CMK (cell line): ENCODE data around the gene ADAM33.

ENCODE experiments used
- DNase-seq: peaks from one replicate; pipeline ENCODE4 v3.0.0-alpha.2; 2010; ENCODE audit warnings: low read depth

The ADAM33 gene

GRCh38 chr20:3710011-3710466, 28.2 kb upstream of the ADAM33 start:
- no peak for DNase-seq

GRCh38 chr20:3707508-3707899, 25.7 kb upstream of the ADAM33 start:
- no peak for DNase-seq

- DNase-seq = no peak
These were observed 25.1 kb upstream of the ADAM33 start for GRCh38 chr20:3706774-3707507.

- no peak for DNase-seq
These were observed 24.3 kb upstream of the ADAM33 start for GRCh38 chr20:3705970-3706739.

GRCh38 chr20:3705491-3705969, 23.7 kb upstream of the ADAM33 start:
- no peak for DNase-seq

DNA sequence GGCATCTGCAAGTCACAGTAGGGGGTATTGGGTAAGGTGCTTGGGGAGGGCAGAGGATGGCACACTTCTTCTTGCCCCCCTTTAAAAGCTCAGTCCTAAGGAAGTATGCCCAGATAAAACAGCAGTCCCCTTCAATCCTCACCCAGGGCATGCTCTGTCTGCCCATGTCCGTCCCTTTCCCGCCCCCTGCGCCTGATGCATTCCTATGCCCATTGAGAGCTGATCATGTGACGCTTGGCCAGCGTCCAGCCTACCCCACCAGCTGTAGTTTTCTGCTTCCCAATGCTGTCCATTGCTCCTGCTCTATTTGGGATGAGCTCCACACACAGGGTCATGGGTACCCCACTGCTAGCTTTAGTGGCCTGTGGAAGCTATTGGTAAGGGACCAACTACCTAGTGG, 22.3 kb upstream of the ADAM33 start:
- no peak for DNase-seq

DNA sequence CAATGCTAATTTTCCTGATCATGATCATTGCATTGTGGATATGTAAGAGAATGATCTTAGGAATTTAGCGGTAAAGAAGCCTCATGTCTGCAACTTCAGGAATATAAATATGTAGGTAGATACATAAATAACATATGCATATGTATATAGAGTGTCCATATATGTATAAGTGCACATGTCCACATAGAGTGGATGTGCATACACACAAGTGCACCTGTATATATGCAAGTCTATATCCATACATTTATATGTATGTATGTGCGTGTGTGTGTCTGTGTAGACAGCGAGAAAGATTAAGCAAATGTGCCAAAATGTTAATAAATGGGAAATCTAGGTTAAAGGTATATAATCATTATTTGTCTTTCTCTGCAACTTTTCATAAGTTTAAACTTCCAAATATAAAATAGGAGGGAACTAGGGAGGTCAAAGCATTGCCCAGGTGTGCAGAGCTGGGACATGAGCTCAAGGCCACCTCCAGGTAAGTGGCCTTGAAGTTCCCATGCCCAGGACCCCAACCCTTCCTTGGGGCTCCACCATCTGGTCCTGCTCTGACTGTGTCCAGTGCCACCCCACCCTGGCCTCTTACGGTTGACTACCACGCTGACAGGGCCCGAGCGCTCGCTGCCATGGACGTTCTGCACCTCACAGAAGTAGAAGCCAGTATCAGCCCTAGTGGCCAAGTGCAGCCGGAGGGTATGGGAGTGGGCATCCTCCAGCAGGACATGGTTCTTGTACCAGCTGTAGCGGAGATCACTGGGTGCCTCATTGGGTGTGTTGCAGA, 21.0 kb upstream of the ADAM33 start:
- DNase-seq = no peak

- DNase-seq = no peak
These were observed 19.5 kb upstream of the ADAM33 start for GRCh38 chr20:3701061-3701998.

DNA sequence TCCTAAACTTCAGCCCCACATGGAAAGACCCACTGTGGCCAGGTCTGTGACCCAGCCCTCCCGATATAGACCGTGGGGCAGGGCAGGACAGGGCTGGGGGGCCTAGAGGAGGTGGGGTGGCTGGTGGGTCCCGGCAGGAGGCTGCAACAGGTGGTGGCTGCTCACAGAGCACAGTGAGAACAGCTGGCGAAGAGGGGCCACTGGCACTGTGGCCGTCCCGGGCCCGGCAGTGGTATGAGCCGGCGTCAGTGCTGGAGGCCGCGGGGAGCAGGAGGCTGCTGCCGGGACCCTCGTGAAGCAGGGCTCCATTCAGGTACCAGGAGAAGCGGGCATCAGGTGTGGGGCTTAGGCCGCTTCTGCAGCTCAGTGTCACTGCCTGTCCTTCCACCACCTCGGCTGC, 17.2 kb upstream of the ADAM33 start:
- DNase-seq = no peak

GRCh38 chr20:3698591-3699001, 16.8 kb upstream of the ADAM33 start:
- DNase-seq = no peak

GRCh38 chr20:3697588-3698305, 15.9 kb upstream of the ADAM33 start:
- no peak for DNase-seq

DNA sequence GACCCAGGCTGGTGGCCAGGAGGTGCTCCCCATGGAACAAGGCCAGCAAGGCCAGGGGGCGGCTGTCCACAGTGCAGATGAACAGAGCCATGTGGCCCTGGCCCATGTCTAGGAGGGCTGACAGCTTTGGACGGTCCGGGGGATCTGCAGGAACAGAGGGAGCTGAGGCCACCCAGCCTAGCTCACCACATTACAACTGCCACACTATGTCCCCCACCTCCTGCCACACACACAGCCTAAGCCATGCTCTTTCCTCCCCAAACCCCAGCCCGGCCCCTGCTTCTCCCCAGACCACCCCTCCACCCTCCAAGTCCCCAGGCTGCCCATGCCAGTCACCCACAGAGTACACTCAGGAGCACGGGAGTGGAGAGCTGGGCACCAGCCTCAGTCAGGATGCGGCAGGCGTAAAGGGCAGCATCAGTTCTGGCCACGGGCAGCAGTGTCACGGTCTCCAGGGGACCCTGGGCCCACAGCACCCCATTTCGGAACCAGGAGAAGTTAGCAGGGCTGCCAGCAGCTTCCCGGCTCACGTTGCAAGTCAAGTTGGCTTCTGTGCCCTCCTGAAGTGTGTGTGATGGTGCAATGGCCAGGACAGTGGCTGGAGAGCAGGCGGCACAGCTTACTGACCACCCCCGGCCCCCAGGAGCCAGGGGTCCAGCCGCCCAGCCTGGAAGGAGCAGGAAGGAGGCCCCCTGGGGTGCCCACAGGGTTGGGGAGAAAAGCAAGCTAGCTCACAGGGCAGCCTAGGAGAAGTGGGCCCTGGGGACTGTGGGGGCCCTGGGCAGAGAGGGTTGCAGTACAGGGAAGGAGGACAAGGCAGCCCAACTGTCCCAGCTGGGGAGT, 15.2 kb upstream of the ADAM33 start:
- no peak for DNase-seq

DNA sequence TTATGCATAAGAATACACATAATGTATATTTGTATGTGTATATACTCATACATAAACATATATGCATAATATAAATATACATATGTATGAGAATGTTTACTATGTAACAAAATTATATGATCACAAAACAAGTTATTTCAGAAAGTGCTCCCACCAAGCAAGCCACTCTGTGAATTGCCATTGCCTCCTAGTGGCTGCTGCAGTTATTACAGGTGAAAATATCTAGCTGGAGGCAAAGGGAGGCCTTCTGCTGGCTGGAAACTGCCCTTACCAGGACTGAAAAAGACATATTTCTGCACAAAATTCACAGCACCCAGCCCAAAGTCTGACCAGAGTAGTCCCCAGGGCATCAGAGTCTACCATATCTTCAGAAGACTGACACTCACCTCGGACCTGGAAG, 14.4 kb upstream of the ADAM33 start:
- DNase-seq = no peak

- no peak for DNase-seq
These were observed 13.1 kb upstream of the ADAM33 start for GRCh38 chr20:3694864-3695263.

DNA sequence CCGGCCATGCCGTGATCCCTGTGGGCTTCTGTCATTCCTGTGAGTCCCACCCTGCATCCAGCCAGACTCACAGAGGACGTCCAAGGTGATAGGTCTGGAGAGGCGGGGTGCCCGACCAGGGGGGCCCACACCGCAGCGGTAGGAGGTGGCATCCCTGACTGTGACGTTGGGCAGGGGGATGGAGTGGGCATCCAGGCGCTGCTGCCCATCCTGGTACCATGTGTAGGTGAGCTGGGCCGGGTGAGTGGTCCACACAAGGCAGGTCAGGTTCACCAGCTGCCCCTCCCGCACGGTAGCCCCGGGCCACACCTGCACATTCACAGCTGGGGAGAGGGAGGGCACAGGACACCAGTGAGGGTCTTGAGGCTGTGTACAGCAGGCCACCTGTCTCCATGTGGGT, 11.6 kb upstream of the ADAM33 start:
- no peak for DNase-seq

DNA sequence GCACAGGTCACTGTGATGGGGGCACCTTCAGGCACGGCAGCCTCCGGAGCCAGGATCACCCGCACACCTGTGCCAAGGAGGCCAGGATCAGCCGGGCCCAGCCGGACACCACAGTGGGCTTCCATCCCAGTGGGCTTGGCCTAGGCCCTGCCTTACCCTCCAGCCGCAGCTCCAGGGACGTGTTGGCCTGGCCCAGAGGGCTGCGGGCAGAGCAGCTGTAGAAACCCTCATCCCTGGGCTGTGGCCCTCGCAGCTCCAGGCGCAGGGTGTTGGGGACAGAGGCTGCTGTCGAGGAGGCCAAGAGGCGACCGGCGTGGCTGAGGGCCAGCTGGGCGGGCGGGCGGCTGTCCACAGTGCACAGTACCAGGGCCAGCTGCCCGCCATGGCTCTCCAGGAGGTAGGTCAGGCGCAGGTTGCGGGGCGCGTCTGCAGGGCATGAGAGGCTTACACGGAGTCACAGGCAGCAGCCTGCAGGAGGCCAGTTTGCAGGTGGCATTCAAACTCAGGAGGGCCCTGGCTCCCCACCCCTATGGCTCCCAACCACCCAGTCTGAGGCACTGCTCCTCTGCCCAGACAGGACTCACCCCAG, 11.0 kb upstream of the ADAM33 start:
- DNase-seq = no peak

GRCh38 chr20:3691897-3692296, 10.1 kb upstream of the ADAM33 start:
- DNase-seq = no peak

- no peak for DNase-seq
These were observed 9.5 kb upstream of the ADAM33 start for GRCh38 chr20:3691306-3691705.

DNA sequence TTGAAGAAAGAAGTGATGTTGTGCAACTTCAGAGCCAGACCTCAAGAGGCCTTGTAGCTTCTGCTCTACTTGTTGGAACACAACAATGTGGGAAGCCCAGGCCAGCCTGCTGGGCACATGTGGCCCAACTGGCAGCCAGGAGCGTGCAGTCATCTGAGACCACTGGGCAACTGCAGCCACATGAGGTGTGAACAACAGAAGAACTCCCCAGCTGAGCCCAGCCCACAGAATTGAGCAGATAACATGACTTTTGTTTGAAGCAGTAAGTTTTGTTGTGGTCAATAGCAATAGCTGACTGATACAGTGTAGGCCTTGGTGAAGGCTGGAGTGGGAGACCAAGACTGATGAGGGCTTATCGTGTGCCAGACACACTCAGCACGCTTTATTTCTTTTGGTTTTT, 8.6 kb upstream of the ADAM33 start:
- no peak for DNase-seq

DNA sequence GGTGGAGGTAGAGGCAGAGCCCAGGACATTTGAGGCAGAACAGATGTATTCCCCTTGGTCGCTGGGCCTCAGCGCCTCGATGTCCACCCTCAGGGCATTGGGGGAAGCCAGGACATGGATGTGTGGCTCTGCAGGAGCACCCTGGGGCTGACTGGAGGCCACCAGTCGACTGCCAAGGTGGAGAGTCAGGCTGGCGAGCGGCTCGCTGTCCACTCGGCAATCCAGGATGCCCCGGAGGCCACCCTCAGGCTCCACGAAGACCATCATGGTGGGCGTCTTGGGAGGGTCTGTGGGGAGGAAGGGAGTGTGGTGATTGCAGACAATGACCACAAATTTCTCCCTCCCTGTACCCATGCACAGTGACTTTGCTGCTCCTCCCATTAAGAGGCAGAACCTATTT, 8.2 kb upstream of the ADAM33 start:
- DNase-seq = no peak
